Right hindlimb (tissue), 1 donor: ENCODE data around the gene APOD.

Source experiments
- DNase-seq: peaks from one replicate; pipeline ENCODE4 v3.0.0-alpha.2; 2018

Gene APOD

DNA sequence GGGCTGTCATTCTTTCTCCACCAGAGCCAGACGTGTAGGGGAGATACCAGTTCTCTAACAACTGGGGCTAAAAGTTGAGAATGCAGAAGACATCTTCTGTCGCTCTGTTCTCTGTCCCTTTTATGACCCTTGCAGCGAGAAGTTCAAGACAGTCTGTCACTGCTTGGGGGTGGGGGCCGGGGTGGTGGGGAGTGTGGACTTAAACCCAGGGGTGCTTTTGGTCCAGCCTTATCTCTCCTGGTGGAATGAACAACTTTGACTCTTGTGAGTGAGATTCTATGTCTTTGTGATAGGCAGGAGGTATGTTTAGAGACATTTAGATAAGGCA, 767 bp upstream of the APOD start:
- DNase-seq, result no peak

DNA sequence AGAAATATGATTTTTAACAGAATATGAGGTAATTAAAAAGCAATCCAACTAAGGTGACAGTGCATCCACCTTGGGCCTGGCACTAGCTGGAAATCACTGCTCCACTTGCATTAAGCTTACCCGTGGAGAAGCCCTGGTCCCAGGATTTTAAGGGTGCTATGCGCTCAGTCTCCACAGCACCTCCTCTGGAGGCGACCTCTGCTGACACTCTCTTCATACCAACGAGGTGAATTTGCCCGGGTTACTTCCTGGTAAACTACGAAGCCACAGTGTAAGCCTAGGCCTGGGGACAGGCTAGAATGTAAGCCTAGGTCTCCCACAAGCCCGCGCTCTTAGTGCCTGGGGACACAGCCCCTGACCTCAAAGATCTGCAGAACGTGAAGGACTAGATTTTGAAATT, 793 bp downstream of the APOD start:
- no peak for DNase-seq

DNA sequence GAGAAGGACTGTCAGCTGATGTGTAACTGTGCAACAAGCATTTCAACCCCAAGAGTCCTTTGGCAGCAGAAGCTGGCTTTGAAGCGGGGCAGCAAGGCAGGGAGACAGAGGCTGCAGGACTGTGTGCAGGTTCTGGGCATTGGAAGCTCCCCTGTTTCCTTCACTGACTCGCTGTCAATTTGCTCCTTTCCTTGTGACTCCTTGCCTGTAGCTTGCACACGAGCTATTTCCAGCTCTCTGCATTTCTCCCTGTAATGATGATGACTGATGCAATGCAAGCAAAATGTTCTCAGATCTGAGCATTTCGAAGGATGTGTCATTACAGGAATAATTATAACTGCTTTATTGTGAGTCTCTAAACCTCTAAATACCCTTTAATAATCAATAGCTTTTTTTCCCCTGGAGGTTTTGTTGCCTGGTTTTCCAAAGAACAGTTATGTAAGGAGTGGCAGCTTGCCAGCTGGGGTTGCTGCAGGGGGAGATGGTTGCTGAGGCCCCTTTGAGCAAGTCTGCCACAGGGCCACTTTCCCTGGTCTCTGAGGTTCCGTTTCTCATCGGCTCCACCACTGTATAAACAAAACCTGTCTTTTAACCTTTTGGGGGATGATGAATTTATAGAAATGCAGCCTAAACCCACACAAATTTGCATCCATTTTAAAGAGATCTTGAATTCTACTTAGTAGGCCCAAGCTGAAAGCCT, 2.8 kb downstream of the APOD start:
- no peak for DNase-seq

DNA sequence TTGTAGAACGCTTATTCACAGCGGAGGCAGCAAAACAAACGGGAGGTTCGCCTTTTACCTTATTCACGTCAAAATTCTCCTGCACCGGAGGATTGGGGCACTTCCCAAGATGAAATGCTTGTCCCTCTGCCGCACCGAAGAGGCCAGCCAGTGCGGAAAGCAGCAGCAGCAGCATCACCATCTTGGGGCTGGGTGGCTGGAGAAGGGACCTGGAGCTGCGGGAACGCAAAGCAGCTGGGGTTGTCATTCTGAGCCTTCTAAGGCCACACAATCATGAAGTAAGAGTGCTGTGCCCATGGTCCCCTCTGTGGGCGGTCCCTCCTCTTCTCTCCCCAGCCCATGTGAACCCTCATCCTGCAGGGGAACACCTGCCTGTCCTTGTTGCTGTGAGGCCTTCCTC, 4.5 kb downstream of the APOD start:
- no peak for DNase-seq

DNA sequence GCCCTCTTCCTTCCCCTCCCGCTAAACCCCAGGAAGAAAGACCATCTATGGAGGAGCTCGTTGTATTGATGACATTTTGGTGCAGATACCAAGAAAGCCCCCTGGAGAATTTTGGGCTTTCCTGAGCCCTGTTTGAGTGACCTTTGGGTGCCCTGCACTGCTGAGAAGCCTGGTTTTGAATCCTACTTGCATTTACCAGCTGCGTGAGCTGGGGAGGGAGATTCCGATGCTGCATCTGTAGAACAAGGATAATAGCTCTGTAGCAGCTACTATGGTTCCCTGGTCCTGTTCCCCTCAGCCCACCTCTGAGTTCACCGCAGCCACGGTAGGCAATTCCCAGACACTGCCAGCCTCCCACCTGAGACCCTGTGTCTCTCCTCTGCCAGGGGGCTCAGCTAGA, 5.2 kb downstream of the APOD start:
- no peak for DNase-seq

DNA sequence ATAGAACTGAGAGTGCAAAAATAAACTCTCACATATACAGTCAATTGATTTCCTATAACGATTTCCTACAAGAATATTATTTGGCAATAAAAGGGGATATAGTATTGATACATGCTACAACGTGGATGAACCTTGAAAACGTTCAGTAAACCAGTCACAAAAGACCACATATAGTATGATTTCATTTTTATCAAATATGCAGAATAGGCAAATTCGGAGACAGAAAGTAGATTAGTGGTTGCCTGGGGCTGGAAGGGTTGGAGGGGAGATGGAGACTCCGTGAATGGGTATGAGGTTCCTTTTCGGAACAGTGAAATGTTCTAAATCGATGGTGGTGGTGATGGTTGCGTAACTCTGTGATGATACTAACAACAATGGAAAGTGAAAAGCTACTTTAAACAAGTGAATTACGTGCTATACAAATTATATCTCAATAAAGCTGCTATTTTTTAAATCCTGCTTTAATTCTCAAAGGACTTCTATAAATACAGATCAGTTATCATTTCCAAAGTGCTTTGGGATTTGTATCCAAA, 6.0 kb downstream of the APOD start:
- DNase-seq, result no peak

DNA sequence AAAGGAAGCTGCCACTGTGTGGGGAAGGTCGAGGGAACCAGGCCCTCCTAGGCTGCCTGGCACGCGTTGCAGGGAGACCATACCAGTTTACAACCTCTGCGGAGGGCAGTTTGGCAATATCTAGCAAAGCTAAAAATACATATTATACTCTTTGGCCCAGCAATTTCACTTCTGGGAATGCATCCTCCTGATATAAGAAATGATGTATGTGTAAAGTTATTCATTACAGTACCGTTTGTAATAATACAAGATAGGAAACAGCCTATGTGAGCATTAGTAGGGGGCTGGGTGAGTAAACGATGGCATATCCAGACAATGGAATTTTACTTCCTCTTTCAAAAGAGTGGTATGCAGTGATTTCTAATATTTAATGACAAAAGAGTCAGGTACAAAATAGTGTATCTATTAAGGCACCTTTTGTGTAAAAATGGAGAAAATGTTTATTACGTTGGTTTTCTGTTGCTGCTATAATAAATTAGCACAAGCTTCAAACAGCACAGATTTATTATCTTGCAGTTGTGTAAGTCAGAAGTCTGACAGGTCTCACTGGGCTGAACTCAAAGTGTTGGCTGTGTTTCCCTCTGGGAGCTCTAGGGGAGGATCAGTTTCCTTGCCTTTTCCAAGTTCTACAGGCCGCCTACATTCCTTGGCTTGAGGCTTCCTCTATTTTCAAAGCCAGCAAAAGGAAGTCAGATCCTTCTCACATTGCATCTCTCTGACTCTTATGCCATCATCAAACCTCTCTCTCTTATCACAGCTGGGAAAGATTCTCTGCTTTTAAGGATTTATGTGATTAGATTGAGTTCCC, 9.0 kb downstream of the APOD start:
- no peak for DNase-seq

DNA sequence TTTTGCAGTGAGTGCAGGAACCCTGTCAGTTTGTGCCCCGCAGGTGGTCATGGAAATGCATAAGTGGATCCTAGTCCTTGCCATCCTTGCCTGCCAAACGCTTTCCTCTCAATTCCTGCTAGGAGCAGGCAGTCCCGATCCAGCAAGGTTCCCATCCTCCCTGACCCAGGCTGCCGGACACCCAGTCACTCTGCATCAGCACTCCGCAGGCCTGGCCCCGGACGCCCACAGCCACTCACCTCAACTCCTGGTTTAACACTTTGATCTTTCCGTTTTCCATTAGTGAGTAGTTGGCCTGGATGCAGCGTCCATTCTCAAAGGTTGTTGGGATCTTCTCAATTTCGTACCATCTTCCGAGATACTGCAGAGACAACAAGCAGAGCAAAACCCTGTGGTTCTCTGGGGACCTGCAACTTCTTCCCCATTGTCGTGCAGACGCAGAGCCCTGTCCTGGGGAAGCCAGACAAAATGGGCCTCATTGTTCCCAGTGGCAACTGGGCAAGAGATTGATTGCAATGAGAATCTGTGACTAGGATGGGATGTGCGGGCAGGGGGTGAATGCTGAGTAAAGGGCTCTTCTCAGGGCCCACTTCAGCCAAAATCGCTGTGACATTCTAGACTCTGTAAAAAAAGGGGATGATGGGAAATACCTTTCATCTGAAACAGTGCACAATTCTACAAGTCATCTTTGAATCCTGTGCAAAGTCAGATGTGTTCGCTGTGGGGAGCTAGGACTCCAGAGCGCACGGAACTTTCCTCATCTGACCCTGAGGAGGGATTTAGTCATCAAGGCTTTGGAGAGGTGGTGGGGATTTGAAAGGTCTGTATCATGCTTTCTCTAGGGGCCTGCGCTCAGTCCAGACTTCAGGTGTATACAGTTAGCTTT, 9.9 kb downstream of the APOD start:
- DNase-seq, result no peak

DNA sequence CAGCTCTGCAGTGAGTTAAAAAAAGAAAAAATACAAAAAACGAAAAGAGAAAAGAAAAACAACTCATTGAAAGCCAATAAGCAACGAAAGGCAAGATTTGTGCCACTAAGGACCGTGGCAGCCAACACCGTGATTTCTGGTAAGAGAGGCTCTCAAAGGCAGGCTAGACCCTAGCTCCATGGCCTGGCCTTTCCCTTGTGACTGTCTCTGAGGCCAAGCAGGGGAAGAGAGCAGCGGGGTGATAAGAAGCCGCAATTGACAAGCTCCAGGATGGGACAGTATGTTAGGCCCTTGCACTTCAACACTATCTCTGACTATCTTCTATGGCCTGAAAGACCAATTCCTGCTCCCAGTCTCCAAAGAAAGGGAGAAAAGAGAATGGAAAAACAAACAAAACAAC, 12.4 kb downstream of the APOD start:
- DNase-seq, result no peak

DNA sequence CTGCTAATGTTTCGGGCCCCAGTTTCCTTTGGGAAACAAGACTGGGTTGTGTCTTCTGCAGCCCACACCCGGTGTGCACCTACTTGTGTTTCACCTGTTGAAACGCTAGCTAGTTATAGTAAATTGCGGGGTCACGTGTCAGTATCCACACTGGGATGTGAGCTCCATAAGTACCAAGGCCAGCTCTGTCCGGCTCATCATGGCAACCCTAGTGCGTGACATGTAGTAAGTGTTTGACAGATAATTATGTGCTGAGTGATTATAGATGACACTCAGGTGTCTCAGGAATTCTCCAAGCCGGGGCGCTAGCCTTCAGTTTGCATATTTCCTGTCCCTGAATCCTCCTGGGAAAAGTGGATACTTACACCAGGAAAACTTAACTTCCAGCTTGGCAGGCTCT, 12.8 kb downstream of the APOD start:
- no peak for DNase-seq

DNA sequence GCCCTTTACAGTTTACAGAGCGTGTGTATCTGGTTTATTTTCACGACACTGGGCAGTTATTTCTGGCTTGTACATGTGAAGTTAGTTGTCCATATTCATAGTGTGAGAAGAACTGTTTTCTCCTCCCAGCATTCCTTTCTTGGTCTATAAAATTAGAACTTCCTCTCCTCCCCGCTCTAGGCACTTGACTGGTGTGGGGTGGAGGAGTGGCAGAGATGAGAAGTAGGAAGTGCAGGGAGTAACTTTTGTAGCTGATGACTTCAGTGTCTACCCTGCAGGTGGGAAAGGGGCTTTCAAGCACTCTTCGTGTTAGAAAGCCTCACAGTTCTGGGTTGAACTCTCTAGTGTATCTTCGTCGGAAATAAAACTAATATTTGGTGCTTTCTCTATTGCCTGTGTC, 13.4 kb downstream of the APOD start:
- DNase-seq, result no peak

DNA sequence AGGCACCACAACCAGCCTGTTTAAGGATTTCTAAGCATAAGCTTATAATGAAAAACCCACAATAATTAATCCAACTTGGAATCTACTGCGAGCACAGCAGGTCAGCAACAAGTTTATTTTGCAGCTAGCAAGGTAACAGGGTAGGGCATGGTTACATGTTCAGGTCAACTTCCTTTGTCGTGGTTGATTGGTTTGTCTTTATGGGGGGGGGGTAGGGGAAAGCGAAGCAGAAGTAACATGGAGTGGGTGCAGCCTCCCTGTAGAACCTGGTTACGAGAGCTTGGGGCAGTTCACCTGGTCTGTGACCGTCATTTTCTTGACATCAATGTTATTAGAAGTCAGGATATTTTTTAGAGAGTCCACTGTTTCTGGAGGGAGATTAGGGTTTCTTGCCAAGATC, 15.1 kb downstream of the APOD start:
- DNase-seq, result no peak

DNA sequence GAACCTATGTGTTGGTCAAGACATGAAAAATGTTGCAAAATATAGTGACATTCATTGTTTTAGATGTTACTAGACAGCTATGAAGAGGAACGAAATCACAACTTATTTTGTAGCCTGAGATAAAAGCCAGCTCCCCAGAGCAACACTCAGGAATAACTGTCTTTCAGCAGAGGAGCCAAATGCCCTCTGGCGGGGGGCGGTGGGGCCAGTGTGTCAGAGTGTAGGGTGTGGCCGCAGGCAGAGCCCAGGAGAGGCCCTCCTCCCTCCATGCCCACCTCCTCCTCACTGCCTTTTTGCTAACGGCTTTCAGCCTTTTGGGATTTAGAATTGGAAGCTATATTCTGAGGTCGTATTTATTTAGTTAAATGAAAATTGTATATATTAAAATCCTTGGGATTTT, 16.9 kb downstream of the APOD start:
- DNase-seq, result no peak

DNA sequence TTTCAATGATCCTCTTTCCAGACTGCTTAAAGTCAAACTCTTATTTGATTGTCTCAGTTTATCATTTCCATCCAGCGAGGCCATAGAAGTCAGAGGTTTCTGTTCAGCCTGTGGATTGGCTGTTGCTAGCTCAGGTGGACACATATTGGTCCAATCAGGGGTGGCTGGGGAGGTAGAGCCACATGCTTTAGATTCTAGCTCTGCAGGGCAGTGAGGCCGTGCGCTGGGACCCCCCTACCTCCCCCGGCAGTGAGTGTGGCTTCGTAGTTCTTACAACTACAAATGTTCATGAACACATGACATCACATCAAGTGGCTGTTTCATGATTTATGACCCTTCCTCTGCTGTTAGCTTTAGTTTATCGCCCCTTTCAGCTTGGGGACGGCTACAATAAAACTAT, 18.0 kb downstream of the APOD start:
- no peak for DNase-seq

DNA sequence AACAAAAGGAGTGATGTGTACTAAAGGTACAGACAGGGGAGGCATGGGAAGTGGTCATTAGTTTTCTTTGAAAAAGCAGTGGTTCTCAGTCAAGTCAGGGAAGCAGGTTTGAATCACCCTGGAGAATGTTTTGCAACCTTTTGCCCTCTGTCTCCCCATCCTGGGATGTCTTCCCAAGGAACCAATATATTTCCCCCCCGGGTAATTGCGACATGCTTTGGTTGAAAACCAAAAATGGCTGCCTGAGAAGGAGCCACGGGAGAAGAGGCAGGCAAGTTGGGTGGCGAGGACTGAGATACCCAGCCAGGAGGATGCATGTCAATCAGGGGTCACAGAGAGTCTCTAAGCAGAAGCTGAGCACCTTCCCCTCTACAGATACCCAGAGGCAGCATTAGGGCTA, 20.4 kb downstream of the APOD start:
- no peak for DNase-seq

DNA sequence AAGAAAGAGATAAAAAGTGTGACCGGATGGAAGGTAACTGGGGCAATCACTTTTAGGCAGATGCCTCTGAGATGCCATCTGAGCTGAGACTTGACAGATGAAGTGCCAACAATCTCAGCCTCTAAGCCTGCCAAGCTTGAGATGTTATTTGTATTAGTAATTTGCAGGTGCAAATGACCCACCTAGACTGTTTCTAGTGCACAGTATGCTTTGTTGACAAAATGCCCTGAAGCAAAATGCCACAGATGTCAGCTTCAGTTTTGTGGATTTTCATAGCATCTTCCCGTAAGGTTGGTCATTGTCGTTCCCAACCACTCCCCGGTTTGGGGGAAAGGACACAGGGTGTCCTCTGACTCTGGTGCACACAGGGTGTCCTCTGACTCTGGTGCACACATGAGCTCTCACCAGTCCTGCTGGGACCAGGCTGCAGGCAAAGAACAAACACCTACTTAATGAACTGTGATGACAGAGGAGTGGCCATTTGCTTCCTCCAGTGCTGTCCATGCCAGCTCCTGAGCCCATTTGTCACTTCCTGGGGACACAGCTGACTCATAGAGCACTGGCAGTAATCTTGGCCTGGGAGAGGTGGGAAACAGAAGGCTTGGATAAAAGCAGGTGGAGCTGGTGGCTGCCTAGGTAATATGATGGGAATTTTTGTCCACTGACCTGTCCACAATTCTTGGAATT, 23.9 kb downstream of the APOD start:
- no peak for DNase-seq

DNA sequence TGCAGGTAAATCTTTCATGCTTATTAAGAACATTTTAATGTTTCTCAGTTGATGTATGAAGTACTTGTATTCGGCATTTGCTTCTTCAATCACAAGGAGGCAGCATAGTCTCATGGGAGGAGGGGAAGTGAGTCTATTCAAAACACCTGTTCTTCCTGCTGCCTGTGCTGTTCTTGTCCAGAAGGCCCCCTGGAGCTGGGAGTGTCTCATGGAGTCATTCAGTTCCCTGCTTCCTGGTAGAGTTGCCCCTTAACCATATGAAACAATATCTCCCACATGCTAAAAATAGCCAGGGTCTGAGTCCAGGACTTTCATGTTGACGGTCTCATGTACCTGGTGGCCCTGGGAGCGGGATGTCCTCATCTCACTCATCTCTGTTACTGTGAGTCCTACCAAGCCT, 25.1 kb downstream of the APOD start:
- DNase-seq, result no peak

DNA sequence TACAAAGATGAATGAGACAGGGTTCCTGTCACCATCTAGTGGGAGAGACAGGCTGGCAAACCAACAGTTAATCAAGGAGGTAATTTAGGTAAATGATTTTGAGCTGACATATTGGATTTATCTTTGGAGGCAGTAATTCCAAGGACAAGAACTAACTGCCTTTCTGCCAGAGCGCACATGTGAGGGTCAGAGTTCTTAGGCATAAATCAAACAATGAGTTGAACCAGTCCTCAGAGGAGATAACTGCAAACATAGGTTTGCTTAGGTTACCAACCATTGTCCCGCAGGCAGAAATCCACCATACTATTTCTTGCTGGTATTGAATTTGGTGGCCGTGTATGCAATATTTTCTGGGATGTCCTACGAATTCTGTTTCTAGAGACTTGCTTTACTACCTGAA, 26.4 kb downstream of the APOD start:
- DNase-seq, result no peak

DNA sequence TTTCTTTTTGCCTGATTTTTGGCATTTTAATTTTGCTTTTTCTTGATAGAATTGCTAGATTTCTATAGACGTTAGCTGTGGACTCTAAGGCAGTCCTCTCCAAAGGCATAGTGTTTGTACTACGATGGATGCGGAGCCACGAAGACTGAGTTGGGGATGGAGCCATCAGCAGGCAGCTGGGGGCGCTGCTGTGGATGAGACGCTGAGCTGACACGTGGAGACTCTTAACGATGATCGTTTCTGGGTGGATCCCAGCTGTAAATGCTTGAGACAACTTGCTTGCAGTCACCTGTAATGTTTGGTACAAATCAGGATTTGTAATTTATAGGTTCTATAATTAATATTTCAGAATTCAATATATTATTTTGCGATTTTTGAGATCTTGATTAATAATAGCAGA, 27.4 kb downstream of the APOD start:
- no peak for DNase-seq

DNA sequence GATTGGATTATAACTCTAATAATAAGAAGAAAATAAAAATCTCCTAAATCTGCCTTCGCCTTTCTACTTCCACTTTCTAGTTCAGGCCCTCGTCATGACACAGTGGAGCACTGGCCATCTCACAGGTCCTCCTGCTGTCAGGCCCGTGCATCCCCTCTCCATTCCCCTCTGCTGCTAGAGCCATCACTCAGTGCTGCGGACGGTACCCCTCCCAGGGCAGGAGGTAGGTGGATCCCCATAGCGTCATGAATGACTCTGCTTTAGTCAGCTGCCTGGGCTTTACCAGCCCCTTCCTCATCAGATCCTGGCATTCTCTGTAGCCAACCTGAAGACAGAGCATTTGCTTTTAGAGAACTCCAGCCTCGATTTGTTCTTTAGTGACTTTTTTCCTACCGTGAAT, 28.6 kb downstream of the APOD start:
- no peak for DNase-seq

DNA sequence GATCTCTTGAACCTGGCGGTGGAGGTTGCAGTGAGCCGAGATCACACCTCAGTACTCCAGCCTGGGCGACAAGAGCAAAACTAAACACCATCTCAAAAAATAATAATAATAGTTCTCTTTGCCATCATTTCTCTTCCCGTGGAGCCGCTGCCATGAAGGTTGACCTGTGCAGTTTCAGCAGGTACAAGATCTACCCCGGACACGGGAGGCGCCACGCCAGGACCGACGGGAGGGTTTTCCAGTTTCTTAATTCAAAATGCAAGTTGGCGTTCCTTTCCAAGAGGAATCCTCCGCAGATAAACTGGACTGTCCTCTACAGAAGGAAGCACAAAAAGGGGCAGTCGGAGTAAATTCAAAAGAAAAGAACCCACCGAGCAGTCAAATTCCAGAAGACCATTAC, 29.3 kb downstream of the APOD start:
- no peak for DNase-seq

DNA sequence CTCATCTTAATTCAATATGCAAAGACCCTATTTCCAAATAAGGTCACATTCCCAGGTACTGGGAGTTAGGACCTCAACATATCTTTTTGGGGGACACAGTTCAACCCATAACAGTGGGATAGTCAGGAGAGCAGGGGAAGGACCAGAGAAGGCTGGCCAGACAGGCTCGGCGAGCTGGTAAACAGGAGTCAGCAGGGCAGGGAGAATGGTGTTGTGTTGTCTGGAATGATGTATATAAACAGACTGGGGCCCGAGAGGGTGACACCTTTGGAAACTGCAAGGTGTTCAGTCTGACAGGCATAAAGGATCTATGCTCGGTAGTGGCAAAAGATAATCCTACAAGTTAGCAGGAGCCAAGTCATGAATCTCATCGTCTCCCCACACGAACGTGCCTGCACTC, 30.5 kb downstream of the APOD start:
- DNase-seq, result no peak

DNA sequence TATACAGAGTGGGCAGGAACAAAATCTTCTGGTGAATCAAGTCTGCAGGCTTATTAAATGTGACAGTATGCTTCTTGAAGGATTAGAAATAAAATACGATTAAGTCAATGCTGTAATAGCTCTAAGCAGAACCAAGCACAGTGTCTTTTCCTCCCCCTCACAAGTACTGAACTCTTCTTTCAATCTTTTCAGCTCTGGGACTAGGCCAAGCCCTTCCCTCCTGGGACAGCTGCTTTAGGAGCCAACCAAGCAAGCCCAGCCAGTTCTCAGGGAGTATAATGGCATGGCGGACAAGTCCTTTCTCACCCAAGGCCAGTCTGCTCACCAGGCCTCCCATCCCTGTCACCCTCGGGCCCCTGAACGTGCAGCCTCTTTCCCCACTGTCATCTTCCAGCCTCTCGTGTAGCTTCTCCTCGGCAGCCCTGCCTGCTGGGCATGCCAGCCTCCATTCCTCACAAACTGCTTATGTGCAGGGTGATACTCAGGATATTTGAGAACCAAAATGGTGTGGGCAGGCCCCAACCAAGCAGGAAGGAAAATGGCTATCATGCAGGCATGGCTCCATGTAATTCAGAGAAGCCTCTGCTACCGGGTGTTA, 32.3 kb downstream of the APOD start:
- DNase-seq, result peak; percentile 48
